GM12891 (cell line): ENCODE measurements around the gene CPLANE1.

Source experiments
- PAX5 ChIP-seq: IDR thresholded peaks from 2 replicates; pipeline ENCODE4 v1.6.1; 2011; ENCODE audit warnings: low read length, moderate library complexity, mild to moderate bottlenecking; ENCODE audit not compliant: insufficient read depth, severe bottlenecking
- POLR2A ChIP-seq: IDR thresholded peaks from 2 replicates; pipeline ENCODE4 v1.6.1; 2011; ENCODE audit warnings: low read depth, low read length, control low read depth
- POLR2AphosphoS5 ChIP-seq: IDR thresholded peaks from 2 replicates; pipeline ENCODE4 v1.6.1; 2011; ENCODE audit warnings: low read depth, low read length, control low read depth
- POU2F2 ChIP-seq: IDR thresholded peaks from 2 replicates; pipeline ENCODE4 v1.6.1; 2011; ENCODE audit warnings: low read depth, mild to moderate bottlenecking, control low read depth, low read length, moderate library complexity
- SPI1 ChIP-seq: IDR thresholded peaks from 2 replicates; pipeline ENCODE4 v1.6.1; 2011; ENCODE audit warnings: low read depth, low read length, control low read depth
- TAF1 ChIP-seq: IDR thresholded peaks from 2 replicates; pipeline ENCODE4 v1.6.1; 2011; ENCODE audit warnings: low read depth, low read length, control low read depth

DNA sequence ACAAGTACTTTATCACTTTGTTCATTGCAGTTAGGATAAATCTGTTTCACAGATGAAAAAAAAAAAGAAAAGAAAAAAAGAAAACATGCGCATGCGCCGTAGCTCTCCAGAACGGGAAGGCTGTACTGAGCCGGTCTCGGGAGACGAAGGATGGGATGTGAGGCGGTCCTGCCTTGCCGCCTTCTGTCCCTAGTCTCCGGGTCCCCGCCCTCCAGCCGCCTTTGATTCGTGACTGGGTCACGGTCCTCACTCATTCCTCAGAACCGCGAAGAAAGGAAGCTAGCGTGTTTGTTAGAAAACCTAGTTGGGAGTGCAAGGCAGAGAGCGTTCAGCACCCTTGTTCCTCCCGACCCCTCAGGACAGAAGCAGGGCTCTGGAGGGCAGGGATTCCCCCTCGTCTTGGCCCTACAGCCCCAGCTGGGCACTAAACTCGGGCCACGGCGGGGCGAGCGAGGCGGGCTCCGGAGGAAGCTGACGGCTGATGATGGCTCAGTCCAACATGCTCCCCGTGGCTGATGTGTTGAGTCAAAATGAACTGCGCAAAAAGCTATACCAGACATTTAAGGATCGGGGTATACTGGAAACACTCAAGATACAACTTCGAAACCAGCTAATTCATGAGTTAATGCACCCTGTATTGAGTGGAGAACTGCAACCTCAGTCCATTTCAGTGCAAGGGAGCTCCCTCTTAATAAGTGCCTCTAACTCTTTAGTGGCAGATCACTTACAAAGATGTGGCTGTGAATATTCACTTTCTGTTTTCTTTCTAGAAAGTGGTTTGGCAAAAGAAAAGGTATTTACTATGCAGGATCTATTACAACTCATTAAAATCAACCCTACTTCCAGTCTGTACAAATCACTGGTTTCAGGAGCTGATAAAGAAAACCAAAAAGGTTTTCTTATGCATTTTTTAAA is 40.0 kb downstream of the CPLANE1 start:
- no peak for TF ChIP-seq POLR2A
- TF ChIP-seq TAF1, result no peak
- no peak for TF ChIP-seq POLR2AphosphoS5
- TF ChIP-seq SPI1, result no peak
- TF ChIP-seq POU2F2, result no peak
- TF ChIP-seq PAX5, result no peak
